Measurements from ENCODE around the gene HKDC1. TPM values are rescaled to one million over a fixed set of nuclear protein-coding genes. Genes with fewer than 3 reads are reported as not detected.
"Not testable (repeated sequence)": the region's sequence is repeated elsewhere in the genome, so short reads cannot be mapped to it uniquely, and the experiment has no call there.

The HKDC1 gene
- total RNA-seq (10 to 100 TPM in 1 of 2 donors, 1 to 10 TPM in 1; 1.5 to 11.1 TPM), polyA plus RNA-seq (1 to 10 TPM; 4.6 TPM)
- long read RNA-seq, donor 1, partial matches to known transcripts: 0 of 1 reads
- long read RNA-seq, donor 1, other reads (novel, unspliced or antisense): 0 of 1 reads
- long read RNA-seq, donor 2: 0 reads
- long read RNA-seq, donor 3: 0 reads
- long read RNA-seq, donor 4: 0 reads
- long read RNA-seq, donor 5, partial matches to known transcripts: 0 of 1 reads
- long read RNA-seq, donor 5, other reads (novel, unspliced or antisense): 0 of 1 reads

GRCh38 chr10:69220041-69220451, at the start of gene HKDC1:
Gene HKDC1 (plus strand): TSS chr10:69220332. CDS start chr10:69220436, 104 bp downstream.
- DNase-seq (peak in 2 of 3 donors; percentile 28 to 32), ATAC-seq (ENCODE audit: insufficient read depth, low FRiP score) (no peak)
- peak within 1 kb of the TSS in 1 of 2 donors; percentile 55 for H3K27ac ChIP-seq (ENCODE audit: low read depth in 1 of 2, low read length in 1 of 2)
- H3K9ac ChIP-seq (ENCODE audit: insufficient read depth in 1 of 2, low read length in 2 of 2): no peak within 1 kb of the TSS
- H3K4me3 ChIP-seq: no peak within 1 kb of the TSS
- WGBS, 2 donors: 67 to 86% methylated on average over 8 of the region's 8 CpGs
- H3K27me3 ChIP-seq (ENCODE audit: control insufficient read depth in 3 of 3, insufficient read depth in 3 of 3, low read length in 2 of 3): no peaks in the 10 kb centered on the region
- TF ChIP-seq CTCF (IDR thresholded peaks at IDR 0.05; ENCODE audit: control extremely low read depth, extremely low read depth): no peak
- no peaks in the 10 kb centered on the region for H3K36me3 ChIP-seq (ENCODE audit: control insufficient read depth in 4 of 4, insufficient read depth in 4 of 4, low read length in 4 of 4)
- no peaks in the 10 kb centered on the region for H3K4me1 ChIP-seq (ENCODE audit: control insufficient read depth in 5 of 5, insufficient read depth in 5 of 5, low read length in 5 of 5)
- H3K9me3 ChIP-seq (ENCODE audit: control insufficient read depth in 4 of 4, insufficient read depth in 3 of 4, low read length in 3 of 4): no peaks in the 10 kb centered on the region

GRCh38 chr10:69172241-69172982, 47.7 kb upstream of the HKDC1 start:
- TF ChIP-seq CTCF (IDR thresholded peaks at IDR 0.05; ENCODE audit: control extremely low read depth, extremely low read depth): no peak
- no peaks in the 10 kb centered on the region for H3K4me1 ChIP-seq (ENCODE audit: control insufficient read depth in 5 of 5, insufficient read depth in 5 of 5, low read length in 5 of 5)
- no peak for DNase-seq
- 85 to 94% methylated on average over 3 of the region's 3 CpGs for WGBS, 2 donors
- H3K27ac ChIP-seq (ENCODE audit: low read depth in 1 of 2, low read length in 1 of 2): no peak overlapping the region
- H3K9me3 ChIP-seq (ENCODE audit: control insufficient read depth in 4 of 4, insufficient read depth in 3 of 4, low read length in 3 of 4): no peaks in the 10 kb centered on the region
- H3K36me3 ChIP-seq (ENCODE audit: control insufficient read depth in 4 of 4, insufficient read depth in 4 of 4, low read length in 4 of 4): peaks cover 6 to 14% (median 10%) of the 10 kb centered on the region in 4 donors
- no peak overlapping the region for H3K4me3 ChIP-seq
- H3K27me3 ChIP-seq (ENCODE audit: control insufficient read depth in 3 of 3, insufficient read depth in 3 of 3, low read length in 2 of 3): no peaks in the 10 kb centered on the region
- no peak for ATAC-seq (ENCODE audit: insufficient read depth, low FRiP score)
- H3K9ac ChIP-seq (ENCODE audit: insufficient read depth in 1 of 2, low read length in 2 of 2): no peak overlapping the region

- H3K27ac ChIP-seq (ENCODE audit: low read depth in 1 of 2, low read length in 1 of 2); H3K4me3 ChIP-seq; H3K9me3 ChIP-seq (ENCODE audit: control insufficient read depth in 4 of 4, insufficient read depth in 3 of 4, low read length in 3 of 4); H3K27me3 ChIP-seq (ENCODE audit: control insufficient read depth in 3 of 3, insufficient read depth in 3 of 3, low read length in 2 of 3); ATAC-seq (ENCODE audit: insufficient read depth, low FRiP score); H3K4me1 ChIP-seq (ENCODE audit: control insufficient read depth in 5 of 5, insufficient read depth in 5 of 5, low read length in 5 of 5); DNase-seq; H3K9ac ChIP-seq (ENCODE audit: insufficient read depth in 1 of 2, low read length in 2 of 2): not testable (repeated sequence)
- WGBS, 2 donors: 75 to 93% methylated on average over 4 of the region's 4 CpGs
- peaks cover 0 to 11% (median 6%) of the 10 kb centered on the region in 4 donors for H3K36me3 ChIP-seq (ENCODE audit: control insufficient read depth in 4 of 4, insufficient read depth in 4 of 4, low read length in 4 of 4)
Observed at GRCh38 chr10:69175326-69175725, 44.8 kb upstream of the HKDC1 start.

- no peak for ATAC-seq (ENCODE audit: insufficient read depth, low FRiP score)
- Histone ChIP-seq H3K4me1 (ENCODE audit: control insufficient read depth in 5 of 5, insufficient read depth in 5 of 5, low read length in 5 of 5) (peaks cover 4 to 15% (median 7%) of the 10 kb centered on the region in 5 donors), H3K9me3 (ENCODE audit: control insufficient read depth in 4 of 4, insufficient read depth in 3 of 4, low read length in 3 of 4) (no peaks in the 10 kb centered on the region), H3K27ac (ENCODE audit: low read depth in 1 of 2, low read length in 1 of 2) (no peak overlapping the region), H3K9ac (ENCODE audit: insufficient read depth in 1 of 2, low read length in 2 of 2) (no peak overlapping the region), H3K4me3 (no peak overlapping the region), H3K36me3 (ENCODE audit: control insufficient read depth in 4 of 4, insufficient read depth in 4 of 4, low read length in 4 of 4) (peaks cover 0 to 4% (median 0%) of the 10 kb centered on the region in 4 donors), H3K27me3 (ENCODE audit: control insufficient read depth in 3 of 3, insufficient read depth in 3 of 3, low read length in 2 of 3) (no peaks in the 10 kb centered on the region)
- 78 to 88% methylated on average over 2 of the region's 2 CpGs for WGBS, 2 donors
- TF ChIP-seq CTCF (IDR thresholded peaks at IDR 0.05; ENCODE audit: control extremely low read depth, extremely low read depth): no peak
- no peak for DNase-seq
Observed at GRCh38 chr10:69176823-69177222, 43.3 kb upstream of the HKDC1 start.
